Measurements from ENCODE around the gene PTPRN2. TPM values are rescaled to one million over a fixed set of nuclear protein-coding genes. Genes with fewer than 3 reads are reported as not detected.

Gene PTPRN2
- polyA plus RNA-seq, 1 of the 3 experiments (the other 2 are of a cell fraction), result 4.0 TPM

DNA sequence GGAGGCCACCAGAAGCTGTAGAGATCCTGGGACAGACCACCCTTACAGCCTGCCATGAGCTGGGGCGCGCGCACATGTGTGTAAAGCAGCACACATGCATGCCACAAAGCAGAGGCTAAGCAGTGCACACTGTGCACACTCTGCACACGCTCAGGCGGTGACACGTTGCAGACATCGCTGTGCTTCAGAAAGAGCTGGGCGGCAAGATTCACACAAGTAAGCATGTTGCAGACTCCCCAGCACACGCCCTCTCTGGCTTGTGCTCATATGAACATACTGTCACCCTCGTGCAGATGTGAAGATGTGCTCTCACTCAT, 772.0 kb downstream of the PTPRN2 start (continued):
- TF ChIP-seq TEAD4 (IDR thresholded peaks at IDR 0.05; ENCODE audit: borderline replicate concordance, insufficient read depth) (no peak), SIN3A (IDR thresholded peaks at IDR 0.05; ENCODE audit: borderline replicate concordance, low read depth, low read length) (no peak), MEF2A (IDR thresholded peaks at IDR 0.05; ENCODE audit: borderline replicate concordance, low read depth) (no peak), FOXJ3 (CRISPR knock-in tag; IDR thresholded peaks at IDR 0.05) (no peak), JUND (IDR thresholded peaks at IDR 0.05) (no peak), POLR2AphosphoS5 (IDR thresholded peaks at IDR 0.05; ENCODE audit: low read depth, low read length) (no peak)
- TF ChIP-seq, protein P1, sequence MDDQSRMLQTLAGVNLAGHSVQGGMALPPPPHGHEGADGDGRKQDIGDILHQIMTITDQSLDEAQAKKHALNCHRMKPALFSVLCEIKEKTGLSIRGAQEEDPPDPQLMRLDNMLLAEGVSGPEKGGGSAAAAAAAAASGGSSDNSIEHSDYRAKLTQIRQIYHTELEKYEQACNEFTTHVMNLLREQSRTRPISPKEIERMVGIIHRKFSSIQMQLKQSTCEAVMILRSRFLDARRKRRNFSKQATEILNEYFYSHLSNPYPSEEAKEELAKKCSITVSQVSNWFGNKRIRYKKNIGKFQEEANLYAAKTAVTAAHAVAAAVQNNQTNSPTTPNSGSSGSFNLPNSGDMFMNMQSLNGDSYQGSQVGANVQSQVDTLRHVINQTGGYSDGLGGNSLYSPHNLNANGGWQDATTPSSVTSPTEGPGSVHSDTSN (IDR thresholded peaks at IDR 0.05), result no peak
- TF ChIP-seq, protein P2, sequence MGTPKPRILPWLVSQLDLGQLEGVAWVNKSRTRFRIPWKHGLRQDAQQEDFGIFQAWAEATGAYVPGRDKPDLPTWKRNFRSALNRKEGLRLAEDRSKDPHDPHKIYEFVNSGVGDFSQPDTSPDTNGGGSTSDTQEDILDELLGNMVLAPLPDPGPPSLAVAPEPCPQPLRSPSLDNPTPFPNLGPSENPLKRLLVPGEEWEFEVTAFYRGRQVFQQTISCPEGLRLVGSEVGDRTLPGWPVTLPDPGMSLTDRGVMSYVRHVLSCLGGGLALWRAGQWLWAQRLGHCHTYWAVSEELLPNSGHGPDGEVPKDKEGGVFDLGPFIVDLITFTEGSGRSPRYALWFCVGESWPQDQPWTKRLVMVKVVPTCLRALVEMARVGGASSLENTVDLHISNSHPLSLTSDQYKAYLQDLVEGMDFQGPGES (IDR thresholded peaks at IDR 0.05; ENCODE audit: low read depth, low read length), result no peak

DNA sequence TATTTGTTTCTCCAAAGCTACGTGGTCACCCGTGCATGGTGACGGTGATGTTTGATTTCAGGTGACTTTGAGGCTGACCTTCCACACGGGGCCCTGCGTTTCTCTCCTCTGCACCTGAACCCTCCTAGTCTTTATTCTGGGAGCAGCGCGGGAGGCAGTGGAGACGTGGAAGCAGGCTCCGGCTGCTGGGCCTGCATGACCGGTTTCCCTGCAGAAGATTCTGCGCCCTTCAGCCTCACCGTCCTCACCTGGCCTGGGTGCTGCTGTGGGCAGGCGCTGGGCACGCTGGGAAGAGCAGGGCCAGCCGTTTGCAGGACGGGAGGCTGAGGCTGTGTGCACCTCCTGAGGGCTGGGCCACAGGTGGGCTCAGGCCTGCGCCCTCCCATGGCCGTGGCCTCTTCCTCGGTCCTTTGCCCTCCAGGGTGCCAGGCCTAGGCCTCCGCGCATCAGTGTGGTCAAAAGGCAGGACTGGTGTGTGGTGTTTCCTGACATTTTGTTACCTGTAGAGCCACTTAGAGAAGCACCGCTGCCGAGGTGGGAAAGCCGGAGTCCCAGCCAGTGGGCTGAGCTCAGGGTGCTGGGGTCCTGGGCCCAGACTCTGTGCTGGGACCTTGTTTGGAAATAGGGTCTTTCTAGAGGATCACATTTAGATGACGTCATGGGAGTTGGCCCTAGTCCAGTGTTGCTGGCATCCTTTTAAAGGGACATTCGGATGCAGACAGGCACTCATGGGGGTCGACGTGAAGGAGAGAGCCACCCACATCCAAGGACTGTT, 772.5 kb downstream of the PTPRN2 start:
- H3K4me2 ChIP-seq, result no peak overlapping the region
- POLR2A ChIA-PET, result no interaction called here
- no peak for DNase-seq
- no peak for TF ChIP-seq TCF12 (IDR thresholded peaks at IDR 0.05)
- no peak overlapping the region for H2AFZ ChIP-seq (ENCODE audit: low read depth)
- H3K9ac ChIP-seq, result no peak overlapping the region
- peaks cover 0 to 4% of the 10 kb centered on the region in 2 experiments; a peak in 1 of 4 replicates for H3K4me1 ChIP-seq (ENCODE audit: control insufficient read depth in 1 of 2, insufficient read depth in 2 of 2, low read depth in 1 of 2, low read length in 1 of 2)
- H3K27ac ChIP-seq (ENCODE audit: low read depth in 2 of 2, low read length in 1 of 2), result no peak overlapping the region
- H4K20me1 ChIP-seq (ENCODE audit: insufficient read depth), result no peaks in the 10 kb centered on the region
- H3K27me3 ChIP-seq (ENCODE audit: insufficient read depth), result no peaks in the 10 kb centered on the region
- H3K4me3 ChIP-seq (ENCODE audit: low read depth in 2 of 2, low read length in 1 of 2), result no peak overlapping the region
- H3K79me2 ChIP-seq (ENCODE audit: insufficient read depth), result no peaks in the 10 kb centered on the region
- H3K9me3 ChIP-seq, result no peaks in the 10 kb centered on the region
- H3F3A ChIP-seq (replicated peaks; ENCODE audit: insufficient read depth), result no peaks in the 10 kb centered on the region
- 67% methylated on average over 23 of the region's 28 CpGs for WGBS (ENCODE audit: low lambda C conversion rate)
- CTCF ChIA-PET, result interaction anchor here (1.2 kb wide), 1 partner anchor 21 kb away, joined by 3 read pairs; no protein-coding TSS in a partner anchor
- no peaks in the 10 kb centered on the region for H3K9me2 ChIP-seq
- H3K36me3 ChIP-seq (replicated peaks in 1 of 2; ENCODE audit: control insufficient read depth in 1 of 2, insufficient read depth in 2 of 2, low read length in 1 of 2), result no peaks in the 10 kb centered on the region

DNA sequence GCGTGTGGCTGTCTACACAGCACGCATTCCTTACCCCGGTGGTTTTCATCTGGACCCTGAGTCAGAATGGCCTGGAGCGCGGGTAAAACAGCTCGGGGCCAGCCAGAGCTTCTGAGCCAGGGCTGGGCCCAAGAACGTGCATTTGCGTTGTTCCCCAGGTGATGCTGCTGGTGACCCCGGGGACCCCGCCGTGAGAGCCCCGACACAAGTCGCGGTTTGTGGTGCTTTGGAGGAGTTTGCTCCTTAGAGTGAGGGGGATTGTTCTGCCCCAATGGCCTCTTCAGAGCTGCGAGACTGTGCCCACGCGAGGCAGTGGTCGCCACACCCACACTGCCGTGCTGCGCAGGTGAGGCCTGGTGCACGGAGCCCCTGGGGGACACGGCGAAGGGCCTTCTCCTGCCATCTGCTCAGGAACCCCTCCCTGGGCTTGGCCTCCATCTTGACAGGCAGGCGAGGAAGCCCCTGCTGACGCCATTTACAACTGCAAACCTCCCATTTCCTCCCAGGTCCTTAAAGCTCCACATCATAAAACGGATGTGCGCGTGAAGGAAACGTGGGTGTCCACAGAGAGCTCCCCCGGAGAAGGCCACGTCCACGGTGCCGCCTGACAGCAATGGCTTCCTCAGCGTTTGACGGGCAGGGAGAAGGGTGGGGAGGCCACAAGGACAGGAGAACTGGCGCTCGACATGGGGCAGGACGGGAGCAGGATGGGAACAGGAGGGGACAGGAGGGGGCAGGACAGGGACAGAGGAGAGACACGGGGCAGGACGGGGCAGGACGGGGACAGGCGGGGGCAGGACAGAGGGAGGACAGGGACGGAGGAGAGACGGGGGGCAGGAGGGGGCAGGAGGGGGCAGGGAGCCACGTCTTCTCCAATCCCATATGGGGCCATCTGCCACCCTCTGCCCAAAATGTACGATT, 773.6 kb downstream of the PTPRN2 start:
- Histone ChIP-seq H3K27me3 (ENCODE audit: insufficient read depth) (no peaks in the 10 kb centered on the region), H3K4me2 (no peak overlapping the region), H3K9ac (no peak overlapping the region), H3K9me2 (no peaks in the 10 kb centered on the region), H3K27ac (ENCODE audit: low read depth in 2 of 2, low read length in 1 of 2) (no peak overlapping the region), H3K4me3 (ENCODE audit: low read depth in 2 of 2, low read length in 1 of 2) (no peak overlapping the region), H4K20me1 (ENCODE audit: insufficient read depth) (no peaks in the 10 kb centered on the region), H2AFZ (ENCODE audit: low read depth) (no peak overlapping the region), H3F3A (replicated peaks; ENCODE audit: insufficient read depth) (no peaks in the 10 kb centered on the region), H3K79me2 (ENCODE audit: insufficient read depth) (no peaks in the 10 kb centered on the region), H3K9me3 (no peaks in the 10 kb centered on the region), H3K4me1 (ENCODE audit: control insufficient read depth in 1 of 2, insufficient read depth in 2 of 2, low read depth in 1 of 2, low read length in 1 of 2) (peaks cover 0 to 2% of the 10 kb centered on the region in 2 experiments; a peak in 1 of 4 replicates), H3K36me3 (replicated peaks in 1 of 2; ENCODE audit: control insufficient read depth in 1 of 2, insufficient read depth in 2 of 2, low read length in 1 of 2) (no peaks in the 10 kb centered on the region)
- CTCF ChIA-PET, result interaction anchor here (0.7 kb wide), 1 partner anchor 10 kb away, joined by 3 read pairs; no protein-coding TSS in a partner anchor
- WGBS (ENCODE audit: low lambda C conversion rate), result 65% methylated on average over 40 of the region's 46 CpGs
- POLR2A ChIA-PET, result no interaction called here
- no peak for DNase-seq
- TF ChIP-seq POLR2AphosphoS5 (IDR thresholded peaks at IDR 0.05; ENCODE audit: low read depth, low read length), result no peak
- no peak for TF ChIP-seq TAF1 (IDR thresholded peaks at IDR 0.05; ENCODE audit: borderline replicate concordance, low read depth, low read length)
- TF ChIP-seq YY1 (IDR thresholded peaks at IDR 0.05; ENCODE audit: low read depth), result no peak
- TF ChIP-seq, protein P1 (IDR thresholded peaks at IDR 0.05), result no peak
- no peak for TF ChIP-seq TEAD4 (IDR thresholded peaks at IDR 0.05; ENCODE audit: borderline replicate concordance, insufficient read depth)
- TF ChIP-seq, protein P3, sequence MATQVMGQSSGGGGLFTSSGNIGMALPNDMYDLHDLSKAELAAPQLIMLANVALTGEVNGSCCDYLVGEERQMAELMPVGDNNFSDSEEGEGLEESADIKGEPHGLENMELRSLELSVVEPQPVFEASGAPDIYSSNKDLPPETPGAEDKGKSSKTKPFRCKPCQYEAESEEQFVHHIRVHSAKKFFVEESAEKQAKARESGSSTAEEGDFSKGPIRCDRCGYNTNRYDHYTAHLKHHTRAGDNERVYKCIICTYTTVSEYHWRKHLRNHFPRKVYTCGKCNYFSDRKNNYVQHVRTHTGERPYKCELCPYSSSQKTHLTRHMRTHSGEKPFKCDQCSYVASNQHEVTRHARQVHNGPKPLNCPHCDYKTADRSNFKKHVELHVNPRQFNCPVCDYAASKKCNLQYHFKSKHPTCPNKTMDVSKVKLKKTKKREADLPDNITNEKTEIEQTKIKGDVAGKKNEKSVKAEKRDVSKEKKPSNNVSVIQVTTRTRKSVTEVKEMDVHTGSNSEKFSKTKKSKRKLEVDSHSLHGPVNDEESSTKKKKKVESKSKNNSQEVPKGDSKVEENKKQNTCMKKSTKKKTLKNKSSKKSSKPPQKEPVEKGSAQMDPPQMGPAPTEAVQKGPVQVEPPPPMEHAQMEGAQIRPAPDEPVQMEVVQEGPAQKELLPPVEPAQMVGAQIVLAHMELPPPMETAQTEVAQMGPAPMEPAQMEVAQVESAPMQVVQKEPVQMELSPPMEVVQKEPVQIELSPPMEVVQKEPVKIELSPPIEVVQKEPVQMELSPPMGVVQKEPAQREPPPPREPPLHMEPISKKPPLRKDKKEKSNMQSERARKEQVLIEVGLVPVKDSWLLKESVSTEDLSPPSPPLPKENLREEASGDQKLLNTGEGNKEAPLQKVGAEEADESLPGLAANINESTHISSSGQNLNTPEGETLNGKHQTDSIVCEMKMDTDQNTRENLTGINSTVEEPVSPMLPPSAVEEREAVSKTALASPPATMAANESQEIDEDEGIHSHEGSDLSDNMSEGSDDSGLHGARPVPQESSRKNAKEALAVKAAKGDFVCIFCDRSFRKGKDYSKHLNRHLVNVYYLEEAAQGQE (IDR thresholded peaks at IDR 0.05; ENCODE audit: low read depth, low read length), result no peak
- TF ChIP-seq EP300 (IDR thresholded peaks at IDR 0.05; ENCODE audit: borderline replicate concordance in 1 of 2, low read depth in 1 of 2, low read length in 1 of 2), result no peak
- no peak for TF ChIP-seq FOXJ3 (CRISPR knock-in tag; IDR thresholded peaks at IDR 0.05)
- no peak for TF ChIP-seq TCF12 (IDR thresholded peaks at IDR 0.05)
- TF ChIP-seq SMC3 (IDR thresholded peaks at IDR 0.05; ENCODE audit: low read depth, low read length), result no peak
- TF ChIP-seq MXI1 (IDR thresholded peaks at IDR 0.05; ENCODE audit: low read depth, low read length), result no peak
